Measurements from ENCODE around the gene CUEDC1. TPM values are rescaled to one million over a fixed set of nuclear protein-coding genes. Genes with fewer than 3 reads are reported as not detected.

CUEDC1 gene
- total RNA-seq, 1 experiment from 2014 or later = 27.5 TPM

GRCh38 chr17:57872536-57872935 lies 82.7 kb downstream of the CUEDC1 start:
- H3K36me3 Mint-ChIP-seq (ENCODE audit: insufficient read depth, unreplicated experiment) = no peaks in the 10 kb centered on the region
- TF ChIP-seq CTCF (IDR thresholded peaks at IDR 0.05; ENCODE audit: insufficient read depth in 1 of 2, low read depth in 1 of 2, low read length in 1 of 2, severe bottlenecking in 1 of 2, unreplicated experiment in 1 of 2) = no peak
- H3K4me3 Mint-ChIP-seq (ENCODE audit: unreplicated experiment) = no peak overlapping the region
- peaks cover 17% of the 10 kb centered on the region for H3K4me1 Mint-ChIP-seq (ENCODE audit: low read depth, unreplicated experiment)
- DNase-seq = no peak
- no peaks in the 10 kb centered on the region for H3K27me3 ChIP-seq (replicated peaks; ENCODE audit: control insufficient read depth, insufficient read depth, low read length)
- BruUV-seq (replicated peaks) = no TSS peak
- peaks cover 3% of the 10 kb centered on the region; the same call in 1 of the 2 replicates for H3K36me3 ChIP-seq (ENCODE audit: control insufficient read depth, insufficient read depth, low read length)
- H3K4me3 ChIP-seq (ENCODE audit: low read depth, low read length) = no peak overlapping the region
- H3K27ac Mint-ChIP-seq (ENCODE audit: unreplicated experiment) = no peak overlapping the region
- intact Hi-C loops (cut with micrococcal nuclease; ENCODE audit: unreplicated experiment) = no loop called here
- no peaks in the 10 kb centered on the region for H3K27me3 Mint-ChIP-seq (ENCODE audit: insufficient read depth, unreplicated experiment)
- POLR2A ChIA-PET = no interaction called here
- no peaks in the 10 kb centered on the region for H3K9me3 Mint-ChIP-seq (ENCODE audit: unreplicated experiment)
- H3K9me3 ChIP-seq = no peaks in the 10 kb centered on the region
- CTCF ChIA-PET = interaction anchor here (1.4 kb wide), 1 partner anchor 20 kb away, joined by 3 read pairs; no protein-coding TSS in a partner anchor
- peaks cover 11% of the 10 kb centered on the region for H3K4me1 ChIP-seq

- ChIA-PET POLR2A (no interaction called here), CTCF (interaction anchor here (1.4 kb wide), 1 partner anchor 21 kb away, joined by 3 read pairs; no protein-coding TSS in a partner anchor)
- TF ChIP-seq CTCF (IDR thresholded peaks at IDR 0.05; ENCODE audit: insufficient read depth in 1 of 2, low read depth in 1 of 2, low read length in 1 of 2, severe bottlenecking in 1 of 2, unreplicated experiment in 1 of 2) = no peak
- Histone ChIP-seq H3K9me3 (no peaks in the 10 kb centered on the region), H3K4me3 (ENCODE audit: low read depth, low read length) (no peak overlapping the region), H3K27me3 (replicated peaks; ENCODE audit: control insufficient read depth, insufficient read depth, low read length) (no peaks in the 10 kb centered on the region), H3K36me3 (ENCODE audit: control insufficient read depth, insufficient read depth, low read length) (peaks cover 3% of the 10 kb centered on the region; the same call in 1 of the 2 replicates), H3K4me1 (peaks cover 11% of the 10 kb centered on the region)
- Mint-ChIP-seq H3K4me1 (ENCODE audit: low read depth, unreplicated experiment) (peaks cover 17% of the 10 kb centered on the region), H3K9me3 (ENCODE audit: unreplicated experiment) (no peaks in the 10 kb centered on the region), H3K27me3 (ENCODE audit: insufficient read depth, unreplicated experiment) (no peaks in the 10 kb centered on the region), H3K4me3 (ENCODE audit: unreplicated experiment) (no peak overlapping the region), H3K27ac (ENCODE audit: unreplicated experiment) (no peak overlapping the region), H3K36me3 (ENCODE audit: insufficient read depth, unreplicated experiment) (no peaks in the 10 kb centered on the region)
- no peak for DNase-seq
- no TSS peak for BruUV-seq (replicated peaks)
- intact Hi-C loops (cut with micrococcal nuclease; ENCODE audit: unreplicated experiment) = no loop called here
Measured at GRCh38 chr17:57871863-57872262, 83.3 kb downstream of the CUEDC1 start.

- no peak for DNase-seq
- Mint-ChIP-seq H3K36me3 (ENCODE audit: insufficient read depth, unreplicated experiment) (peaks cover 4% of the 10 kb centered on the region), H3K4me3 (ENCODE audit: unreplicated experiment) (no peak overlapping the region), H3K27me3 (ENCODE audit: insufficient read depth, unreplicated experiment) (no peaks in the 10 kb centered on the region), H3K4me1 (ENCODE audit: low read depth, unreplicated experiment) (peaks cover 12% of the 10 kb centered on the region), H3K9me3 (ENCODE audit: unreplicated experiment) (no peaks in the 10 kb centered on the region), H3K27ac (ENCODE audit: unreplicated experiment) (no peak overlapping the region)
- Histone ChIP-seq H3K36me3 (ENCODE audit: control insufficient read depth, insufficient read depth, low read length) (peaks cover 3% of the 10 kb centered on the region; the same call in 1 of the 2 replicates), H3K9me3 (no peaks in the 10 kb centered on the region), H3K4me1 (peaks cover 11% of the 10 kb centered on the region), H3K4me3 (ENCODE audit: low read depth, low read length) (no peak overlapping the region), H3K27me3 (replicated peaks; ENCODE audit: control insufficient read depth, insufficient read depth, low read length) (no peaks in the 10 kb centered on the region)
- intact Hi-C loops (cut with micrococcal nuclease; ENCODE audit: unreplicated experiment) = no loop called here
- ChIA-PET POLR2A (no interaction called here), CTCF (interaction anchor here (0.6 to 1.4 kb wide), 3 partner anchors 22 to 231 kb away, joined by 3 to 5 read pairs (median 4); no protein-coding TSS in a partner anchor)
- no peak for TF ChIP-seq CTCF (IDR thresholded peaks at IDR 0.05; ENCODE audit: insufficient read depth in 1 of 2, low read depth in 1 of 2, low read length in 1 of 2, severe bottlenecking in 1 of 2, unreplicated experiment in 1 of 2)
- no TSS peak for BruUV-seq (replicated peaks)
Measured at GRCh38 chr17:57871155-57871554, 84.1 kb downstream of the CUEDC1 start.

Data from Caco-2 (cell line).